LoVo (cell line): ENCODE measurements around the gene EFNA2.

ENCODE experiments used
- DNase-seq: peaks from one replicate; pipeline ENCODE4 v3.0.0-alpha.2; 2016; ENCODE audit warnings: low spot score

The EFNA2 gene

DNA sequence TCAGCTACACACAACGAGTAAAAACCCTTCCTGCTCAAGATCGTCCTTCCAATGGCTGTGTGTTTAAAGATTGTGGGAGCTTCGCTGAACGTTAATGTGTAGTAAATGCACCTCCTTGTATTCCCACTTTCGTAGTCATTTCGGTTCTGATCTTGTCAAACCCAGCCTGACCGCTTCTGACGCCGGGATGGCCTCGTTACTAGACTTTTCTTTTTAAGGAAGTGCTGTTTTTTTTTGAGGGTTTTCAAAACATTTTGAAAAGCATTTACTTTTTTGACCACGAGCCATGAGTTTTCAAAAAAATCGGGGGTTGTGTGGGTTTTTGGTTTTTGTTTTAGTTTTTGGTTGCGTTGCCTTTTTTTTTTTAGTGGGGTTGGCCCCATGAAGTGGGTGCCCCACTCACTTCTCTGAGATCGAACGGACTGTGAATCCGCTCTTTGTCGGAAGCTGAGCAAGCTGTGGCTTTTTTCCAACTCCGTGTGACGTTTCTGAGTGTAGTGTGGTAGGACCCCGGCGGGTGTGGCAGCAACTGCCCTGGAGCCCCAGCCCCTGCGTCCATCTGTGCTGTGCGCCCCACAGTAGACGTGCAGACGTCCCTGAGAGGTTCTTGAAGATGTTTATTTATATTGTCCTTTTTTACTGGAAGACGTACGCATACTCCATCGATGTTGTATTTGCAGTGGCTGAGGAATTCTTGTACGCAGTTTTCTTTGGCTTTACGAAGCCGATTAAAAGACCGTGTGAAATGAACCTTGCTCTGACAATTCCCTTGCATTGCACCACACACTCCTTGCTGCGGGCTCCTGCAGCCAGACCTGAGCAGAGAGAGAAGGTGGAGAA lies 13.0 kb upstream of the EFNA2 start:
- no peak for DNase-seq

DNA sequence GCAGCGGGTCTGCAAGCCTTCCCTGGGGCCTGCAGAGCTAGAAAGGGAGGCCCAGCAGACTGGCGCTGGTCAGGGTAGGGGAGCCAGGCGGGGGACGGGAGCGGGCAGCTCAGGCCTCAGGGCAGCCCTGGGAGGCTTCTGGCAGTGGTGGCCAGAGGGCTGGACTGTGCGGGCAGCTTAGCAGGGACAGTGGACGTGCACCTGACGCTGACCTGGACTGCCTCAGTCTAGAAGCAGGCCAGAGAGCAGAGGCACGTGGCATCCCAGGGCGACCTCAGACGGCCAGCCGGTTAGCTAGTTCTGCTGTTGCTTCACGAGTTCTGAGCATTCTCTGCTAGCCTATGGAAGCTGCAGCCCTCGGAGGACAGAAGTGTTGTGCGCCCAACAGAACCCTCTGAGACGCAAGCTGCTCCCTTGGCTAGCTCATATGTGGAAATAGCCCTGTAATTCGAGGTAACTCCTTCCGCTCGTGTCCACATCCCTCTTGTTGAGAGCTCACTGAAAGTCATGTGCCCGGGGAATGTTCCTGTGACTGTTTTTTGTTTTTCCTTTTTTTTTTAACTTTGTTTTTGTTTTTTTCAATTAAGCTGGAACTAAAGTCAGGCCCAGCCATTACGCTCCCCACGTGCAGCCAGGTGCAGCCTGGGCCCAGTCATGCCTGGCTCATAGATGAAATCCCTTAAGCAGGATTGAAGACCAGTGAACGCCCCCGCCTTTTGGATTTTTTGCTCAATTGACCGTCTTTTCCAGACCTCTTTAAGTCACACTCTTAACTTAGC lies 12.2 kb upstream of the EFNA2 start:
- DNase-seq: no peak

DNA sequence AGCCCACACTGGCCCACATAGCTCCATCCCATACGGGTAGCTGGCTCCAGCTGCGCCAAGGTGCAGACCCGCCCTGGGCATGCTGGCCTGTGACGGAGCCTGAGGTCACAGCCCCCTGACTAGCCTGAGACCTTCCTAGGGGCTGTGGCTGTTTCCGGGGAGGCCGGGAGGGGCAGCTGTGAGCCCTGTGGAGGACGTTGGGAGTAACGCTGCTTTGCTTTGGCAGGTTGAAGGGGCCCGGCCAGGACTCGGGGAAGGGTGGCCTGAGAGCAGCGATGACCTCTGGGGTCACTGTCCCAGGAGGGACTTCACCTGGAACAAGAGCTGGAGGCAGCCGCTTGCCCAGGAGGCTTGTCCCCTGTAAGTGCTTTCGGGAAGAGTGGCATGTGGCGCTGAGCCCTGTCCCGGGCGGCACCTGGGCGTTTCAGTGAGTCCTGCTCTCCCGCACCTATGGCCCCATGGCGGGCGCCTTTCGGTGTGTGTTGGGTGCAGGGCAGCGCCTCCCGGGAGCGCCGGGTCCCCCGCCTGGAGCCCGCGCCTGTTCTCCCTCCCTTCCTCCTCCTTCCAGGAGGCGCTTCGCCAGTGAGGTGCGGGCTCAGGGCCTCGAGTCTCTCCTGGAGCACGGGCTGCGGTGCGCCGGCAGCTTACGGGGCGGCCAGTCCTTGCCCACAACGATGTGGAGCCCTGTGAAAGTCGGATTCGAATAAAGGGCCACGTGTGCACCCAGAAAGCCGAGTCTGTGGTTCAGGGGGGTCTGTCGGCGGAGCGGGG lies 11.4 kb upstream of the EFNA2 start:
- no peak for DNase-seq

DNA sequence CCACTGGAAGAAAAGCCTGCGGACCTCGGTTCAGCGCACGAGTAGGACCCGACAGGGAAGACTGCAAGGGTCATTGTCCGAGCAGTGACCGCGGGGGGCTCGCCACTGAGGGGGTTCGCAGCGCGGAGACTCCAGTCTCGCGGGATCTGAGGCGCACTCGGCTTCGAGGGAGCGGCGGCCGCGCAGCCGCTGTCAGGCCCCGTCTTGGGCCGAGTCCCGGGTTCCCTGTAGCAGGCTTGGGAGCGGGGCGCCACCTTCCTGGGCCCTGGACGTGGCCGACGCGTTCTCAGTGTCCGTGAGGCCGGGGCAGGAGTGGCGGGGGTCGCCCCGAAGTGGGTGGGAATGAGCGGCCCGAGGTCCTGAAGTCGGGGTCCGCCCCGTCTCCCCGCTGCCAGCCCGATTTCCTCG lies 10.8 kb upstream of the EFNA2 start:
- peak; percentile 41 for DNase-seq

DNA sequence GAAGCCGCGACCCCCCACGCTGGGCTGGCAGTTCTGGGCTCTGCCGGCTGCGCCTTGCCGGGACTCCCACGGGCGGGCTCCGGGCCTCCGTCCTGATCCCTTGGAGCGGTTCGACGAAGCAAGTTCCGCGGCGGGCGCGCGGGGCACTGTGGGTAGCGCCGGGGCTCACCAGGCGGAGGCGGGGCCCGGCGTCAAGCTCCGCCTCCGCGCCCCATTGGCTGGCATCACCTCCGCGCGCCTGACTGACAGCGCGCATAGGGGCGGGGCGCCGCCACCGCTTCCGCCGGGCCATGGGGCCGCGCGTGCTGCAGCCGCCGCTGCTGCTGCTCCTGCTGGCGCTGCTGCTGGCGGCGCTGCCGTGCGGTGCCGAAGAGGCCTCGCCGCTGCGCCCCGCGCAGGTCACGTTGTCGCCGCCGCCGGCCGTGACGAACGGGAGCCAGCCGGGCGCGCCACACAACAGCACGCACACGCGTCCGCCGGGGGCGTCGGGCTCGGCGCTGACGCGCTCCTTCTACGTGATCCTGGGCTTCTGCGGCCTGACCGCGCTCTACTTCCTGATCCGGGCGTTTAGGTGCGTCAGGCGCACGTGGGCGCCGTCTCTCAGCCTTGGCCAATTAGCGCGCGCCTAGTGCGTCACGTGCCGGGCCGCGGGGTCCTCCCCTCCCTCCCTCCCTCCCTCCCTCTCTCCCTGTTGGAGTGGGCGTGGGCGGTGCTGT lies 10.3 kb upstream of the EFNA2 start, which contains the start of gene FAM174C:
FAM174C (plus strand) TSS at position 271 of the 716 bp plus-strand sequence; CDS start at position 291, 20 bp downstream.
- DNase-seq: peak; percentile 96

DNA sequence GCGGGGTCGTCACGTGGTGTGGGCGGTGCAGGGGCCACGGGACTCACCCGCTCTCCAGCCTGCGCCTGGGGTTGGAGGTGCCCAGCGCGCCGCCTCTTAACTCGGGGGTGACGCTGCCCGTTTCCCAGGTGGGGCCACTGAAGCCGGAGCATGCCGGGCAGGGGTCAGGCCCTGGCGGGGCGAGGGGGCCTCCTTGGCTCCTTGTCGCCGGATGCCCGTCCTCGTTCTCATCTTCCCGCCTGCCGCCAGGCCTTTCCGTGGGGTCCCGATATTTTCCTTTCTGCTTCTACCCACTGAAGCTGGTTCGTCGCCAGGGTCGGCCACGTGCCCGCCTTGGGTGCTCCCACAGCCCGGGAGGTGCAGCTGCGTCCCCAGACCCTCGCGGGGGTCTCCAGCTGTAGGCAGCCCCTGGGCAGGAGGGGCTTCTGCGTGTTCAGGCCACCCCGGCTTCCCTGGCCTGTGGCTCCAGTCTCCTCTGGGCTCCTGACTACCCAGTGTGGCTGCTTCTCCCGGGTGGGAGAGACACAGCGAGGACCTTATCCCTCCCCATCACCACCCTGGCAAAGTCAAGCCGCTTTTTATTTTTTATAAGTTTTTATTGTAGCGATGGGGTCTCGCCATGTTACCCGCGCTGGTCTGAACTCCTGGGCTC lies 9.6 kb upstream of the EFNA2 start:
- DNase-seq: no peak

DNA sequence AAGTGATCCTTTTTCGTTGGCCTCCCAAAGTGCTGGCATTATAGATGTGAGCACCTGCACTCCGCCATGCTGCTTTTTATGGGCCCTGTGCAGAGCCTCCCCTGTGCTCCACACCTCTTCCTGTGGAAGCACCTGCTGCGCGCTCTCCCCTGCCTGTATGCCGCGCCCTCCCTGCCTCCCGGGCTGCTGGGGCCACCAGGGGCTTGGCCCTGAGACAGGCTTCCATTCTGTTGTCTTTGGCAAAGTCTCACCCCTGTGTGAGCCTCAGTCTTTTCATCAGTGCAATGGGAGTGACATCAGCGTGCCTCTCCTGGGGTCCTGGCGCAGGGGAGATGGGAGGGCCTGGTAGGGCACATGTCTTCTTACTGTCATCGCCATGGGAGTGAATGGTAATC lies 9.0 kb upstream of the EFNA2 start:
- DNase-seq: no peak

DNA sequence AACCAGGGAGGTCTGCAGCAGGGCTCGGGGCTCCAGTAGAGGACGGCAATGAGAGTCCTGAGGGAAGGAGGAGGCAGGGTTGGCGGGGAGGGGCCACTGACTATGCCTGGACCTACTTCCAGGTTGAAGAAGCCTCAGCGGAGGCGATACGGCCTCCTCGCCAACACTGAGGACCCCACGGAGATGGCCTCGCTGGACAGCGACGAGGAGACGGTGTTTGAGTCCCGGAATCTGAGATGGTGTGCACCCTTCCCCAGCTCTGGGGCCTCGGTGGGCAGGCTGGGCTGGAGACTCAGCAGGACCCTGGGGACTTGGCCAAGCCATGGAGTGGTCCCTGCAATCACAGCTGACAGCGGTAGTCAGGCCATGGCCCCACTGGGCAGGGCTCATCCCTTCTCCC lies 8.6 kb upstream of the EFNA2 start:
- no peak for DNase-seq

DNA sequence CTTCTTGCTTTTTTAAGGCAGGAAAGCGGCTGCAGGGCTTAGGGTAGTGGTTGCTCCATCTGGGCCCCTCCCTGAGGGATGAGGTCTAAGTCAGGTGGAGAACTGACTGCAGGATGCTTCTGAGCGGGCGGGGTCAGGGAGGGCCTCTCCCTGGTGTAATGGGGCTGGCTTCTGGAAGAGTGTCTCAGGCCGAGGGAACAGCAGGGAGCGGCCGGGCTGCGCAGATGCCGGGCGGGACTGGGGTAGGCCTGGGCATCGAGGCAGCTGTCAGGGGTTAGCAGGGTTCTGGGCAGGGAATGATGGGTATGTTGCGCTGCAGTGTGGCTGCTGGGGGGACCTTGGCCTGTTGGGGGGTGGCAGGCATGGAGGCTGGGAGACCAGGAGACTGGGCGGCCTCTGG lies 7.6 kb upstream of the EFNA2 start:
- DNase-seq: no peak

DNA sequence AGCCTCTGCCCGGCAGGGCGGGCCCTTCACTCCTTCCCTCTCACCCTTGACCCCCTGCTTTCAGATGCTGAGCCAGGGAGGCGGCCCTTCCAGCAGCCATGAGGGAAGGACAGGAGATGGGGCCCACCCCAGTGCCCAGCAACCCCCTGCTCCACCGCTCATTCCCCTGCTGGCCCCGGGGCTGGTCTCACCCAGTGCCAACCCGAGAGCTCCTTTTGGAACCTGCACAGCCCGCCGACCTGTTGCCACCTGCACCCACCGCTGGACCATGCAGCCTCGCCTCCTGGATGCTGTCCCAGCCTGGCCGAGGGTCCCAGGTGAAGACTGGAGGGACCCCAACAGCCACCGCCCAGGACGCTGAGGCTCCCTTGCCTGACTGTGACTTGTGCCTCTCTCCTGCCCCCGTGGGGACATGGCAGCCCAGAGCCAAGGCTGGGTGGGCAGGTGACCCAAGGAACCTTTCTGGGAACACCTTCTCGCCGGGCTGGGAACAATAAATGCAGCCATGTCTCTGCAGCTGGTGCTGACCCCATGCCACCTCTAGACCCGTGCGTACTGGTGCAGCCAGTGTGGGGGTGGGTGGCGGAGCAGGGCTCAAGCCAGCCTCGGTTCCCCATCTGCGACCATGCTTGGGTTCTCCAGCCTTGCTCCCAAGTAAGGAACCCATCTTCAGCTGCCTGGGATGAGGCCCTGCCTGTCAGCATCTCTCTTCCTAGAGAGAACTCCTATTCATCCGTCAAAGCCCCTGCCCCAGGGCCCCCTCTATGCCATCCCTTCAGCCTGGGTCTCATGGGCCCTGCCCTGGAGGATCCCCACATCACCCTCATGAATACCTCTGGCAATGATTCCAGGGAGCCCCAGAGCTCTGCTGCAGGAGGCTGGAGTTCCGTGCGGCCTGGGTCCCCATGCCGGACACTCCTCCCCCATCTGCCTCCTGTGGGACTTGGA lies 6.7 kb upstream of the EFNA2 start:
- no peak for DNase-seq

DNA sequence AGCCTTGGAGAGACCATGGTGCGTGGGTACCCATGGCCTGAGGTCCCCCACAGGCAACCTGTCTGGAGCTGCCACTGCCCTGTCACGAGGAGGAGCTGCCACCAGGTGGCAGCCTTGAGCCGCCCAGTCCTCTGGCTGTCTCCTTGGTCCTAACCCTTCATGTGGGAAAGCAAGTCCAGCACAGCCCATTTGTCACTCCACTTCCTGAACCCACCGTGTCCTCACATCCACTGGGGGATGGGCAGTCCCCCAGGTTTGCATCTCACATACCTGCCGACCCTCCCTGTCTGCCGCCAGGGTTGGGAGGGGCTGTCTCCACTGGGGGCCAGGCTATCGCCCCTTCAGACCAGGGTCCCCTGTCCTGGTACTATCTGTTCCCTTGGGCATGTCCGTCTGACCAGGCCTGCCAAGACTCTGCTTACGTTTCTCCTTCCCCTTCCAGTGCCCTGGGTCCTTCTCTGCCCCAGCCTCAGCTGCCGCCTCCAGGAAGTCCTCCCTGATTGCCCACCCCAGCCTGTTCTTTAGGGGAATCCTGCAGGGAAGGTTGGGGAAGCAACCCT lies 5.8 kb upstream of the EFNA2 start:
- peak; percentile 82 for DNase-seq

DNA sequence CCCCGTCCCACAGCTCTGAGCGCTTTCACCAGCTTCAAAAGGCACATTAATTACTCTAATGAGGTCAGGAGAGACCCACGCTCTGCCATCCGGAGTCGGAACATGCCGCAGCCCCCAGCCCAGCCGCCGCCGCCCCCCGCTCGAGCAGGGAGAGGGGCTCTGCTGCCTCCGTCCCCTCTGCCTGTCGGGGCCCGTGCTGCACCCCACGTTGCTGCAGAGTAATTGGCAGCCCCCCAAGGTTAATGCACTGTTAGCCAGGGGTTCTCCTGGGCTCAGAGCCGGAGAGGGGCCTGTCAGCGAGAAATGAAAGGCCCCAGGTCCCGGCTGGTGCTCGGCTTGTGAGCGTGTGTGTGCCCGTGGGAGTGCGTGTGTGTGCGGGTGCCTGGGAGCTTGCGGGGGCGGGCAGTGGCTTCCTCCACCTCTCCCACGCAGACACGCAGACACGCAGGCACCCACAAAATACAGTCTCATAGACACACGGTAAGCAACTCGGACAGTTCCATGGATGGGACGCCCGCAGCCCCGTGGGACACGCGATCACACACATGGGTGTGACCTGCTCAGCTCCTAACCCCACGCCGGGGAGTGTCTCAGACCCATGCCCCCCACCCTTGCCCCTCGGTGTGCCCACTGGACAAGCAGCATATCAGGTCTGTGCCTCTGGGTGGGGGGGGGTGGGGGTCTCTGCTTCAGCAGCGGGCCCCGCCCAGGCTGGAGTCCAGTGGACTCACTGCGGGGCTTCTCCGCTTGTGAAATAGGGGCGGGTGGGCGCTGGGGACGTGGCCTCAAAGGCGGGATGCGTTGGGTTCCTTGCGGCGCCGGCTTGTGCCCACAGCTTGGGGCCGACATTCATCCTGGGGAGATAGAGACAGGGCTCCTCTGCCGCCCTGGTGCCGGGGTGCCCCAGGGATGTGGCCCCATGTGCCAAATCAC lies 4.8 kb upstream of the EFNA2 start:
- no peak for DNase-seq

DNA sequence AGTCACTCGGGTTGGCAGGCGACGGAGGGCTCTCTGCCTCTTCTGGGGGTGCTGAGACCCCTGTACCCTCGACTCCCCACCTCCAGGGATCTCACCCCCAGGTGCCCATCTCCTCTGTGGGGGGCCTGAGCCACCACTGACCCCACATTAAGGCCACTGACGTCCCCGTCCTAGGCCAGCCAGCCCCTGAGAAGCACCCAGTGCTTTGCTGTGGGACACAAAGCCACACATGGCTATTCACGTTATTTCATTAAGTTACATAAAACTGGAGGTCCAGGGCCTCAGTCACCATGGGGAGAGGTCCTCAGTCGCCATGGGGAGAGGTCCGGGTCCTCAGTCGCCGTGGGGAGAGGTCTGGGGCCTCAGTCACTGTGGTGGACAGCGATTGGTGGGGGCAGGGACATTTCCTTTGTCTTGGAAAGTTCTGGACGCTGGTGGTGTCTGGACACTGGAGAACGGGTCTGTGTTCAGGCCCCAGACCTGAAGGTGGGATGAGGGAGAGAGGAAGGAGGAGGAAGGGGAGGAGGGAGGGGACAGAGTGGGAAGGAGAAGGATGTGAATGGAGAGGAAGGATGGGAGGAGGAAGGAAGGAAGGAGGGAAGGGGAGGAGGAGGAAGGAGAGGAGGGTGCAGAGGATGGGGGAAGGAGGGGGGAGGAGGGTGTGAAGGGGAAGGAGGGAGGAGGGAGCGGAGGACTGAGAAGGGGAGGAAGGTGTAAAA lies 3.9 kb upstream of the EFNA2 start:
- DNase-seq: no peak

DNA sequence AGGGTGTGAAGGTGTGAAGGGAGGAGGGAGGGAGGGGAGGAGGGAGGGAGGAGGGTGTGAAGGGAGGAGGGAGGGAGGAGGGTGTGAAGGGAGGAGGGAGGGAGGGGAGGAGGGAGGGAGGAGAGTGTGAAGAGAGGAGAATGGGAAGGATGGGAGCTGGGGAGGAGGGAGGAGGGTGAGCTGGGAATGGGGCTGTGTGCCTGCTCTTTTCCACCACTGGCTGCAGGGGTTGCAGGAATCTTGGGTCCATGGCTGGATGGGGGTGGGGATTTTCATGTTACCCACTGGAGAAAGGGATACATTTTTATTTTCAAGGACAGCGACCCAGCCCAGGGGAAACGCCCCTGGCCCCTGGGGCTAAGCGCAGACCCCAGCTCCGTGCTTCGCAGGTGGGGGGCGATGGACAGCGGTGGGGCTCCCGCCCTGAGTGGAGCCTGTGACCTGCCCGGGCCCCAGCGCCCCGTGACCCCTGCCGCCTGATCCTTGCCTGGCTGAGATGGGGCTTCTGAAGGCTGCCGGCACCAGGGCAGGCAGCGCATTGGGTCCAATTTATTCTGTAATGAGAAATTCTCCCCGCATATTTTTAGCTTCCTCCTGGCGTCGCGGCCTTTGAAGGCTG lies 3.0 kb upstream of the EFNA2 start:
- no peak for DNase-seq

DNA sequence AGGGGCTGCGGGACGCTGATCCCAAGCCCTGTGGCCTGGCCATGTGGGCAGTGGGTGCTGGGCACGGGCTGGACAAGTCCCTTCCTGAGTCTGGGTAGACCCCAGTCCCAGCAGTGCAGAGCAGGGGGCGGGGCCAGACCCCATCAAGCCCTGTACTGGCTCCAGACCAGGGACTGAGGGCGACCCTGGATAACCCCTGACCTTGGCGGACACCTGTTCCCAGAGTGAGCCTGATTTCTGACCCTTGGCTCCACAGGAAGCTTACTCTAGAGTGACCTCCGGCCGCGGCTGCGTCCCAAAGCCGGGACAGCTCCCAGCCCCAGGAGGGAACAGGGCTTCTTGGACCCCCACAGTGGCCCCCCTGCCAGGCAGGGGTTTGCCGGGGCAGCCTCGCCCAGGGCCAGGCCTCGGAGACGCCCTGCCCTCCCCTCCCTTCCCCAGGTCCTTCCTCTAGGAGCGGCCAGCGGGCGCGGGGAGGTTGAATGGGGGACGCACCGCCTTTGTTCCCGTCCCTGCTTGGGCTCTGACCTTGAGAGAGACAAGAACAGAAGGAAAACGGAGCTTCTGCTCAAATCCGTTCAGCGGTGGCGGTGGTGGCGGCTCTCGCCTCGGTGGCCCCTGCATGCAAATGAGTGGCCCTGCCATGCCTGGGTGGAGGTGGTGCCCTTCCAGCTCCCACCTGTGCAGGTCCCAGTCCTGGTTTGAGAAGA lies 2.3 kb upstream of the EFNA2 start:
- DNase-seq: no peak

DNA sequence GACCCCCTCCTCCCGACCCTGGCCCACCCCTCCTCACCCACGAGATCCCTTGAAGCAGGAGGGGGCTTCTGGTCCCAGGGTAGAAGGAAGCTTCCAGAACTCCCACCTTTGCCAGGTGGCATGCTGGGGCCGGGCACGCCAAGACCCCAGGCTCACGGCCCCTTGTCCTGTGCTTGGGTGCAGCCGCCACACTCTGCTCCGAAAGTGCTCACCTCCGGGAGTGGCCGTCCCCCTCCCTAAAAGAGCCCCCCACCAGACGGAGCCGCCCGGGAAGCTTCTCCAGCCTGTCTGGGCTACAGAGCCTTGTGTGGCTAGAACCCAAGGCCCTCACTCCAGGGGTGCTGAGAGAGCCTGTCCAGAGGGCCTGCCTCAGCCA lies 1.8 kb upstream of the EFNA2 start:
- DNase-seq: no peak
